ENCODE results near the gene TMEM91. TPM values are rescaled to one million over a fixed set of nuclear protein-coding genes. Genes with fewer than 3 reads are reported as not detected.
A peak's percentile ranks its signal among the peaks of the same experiment; 100 is the strongest.

Gene TMEM91
- total and polyA plus RNA-seq, 5 donors from 2014 or later: 2.0 to 12.4 (median 4.5) TPM

DNA sequence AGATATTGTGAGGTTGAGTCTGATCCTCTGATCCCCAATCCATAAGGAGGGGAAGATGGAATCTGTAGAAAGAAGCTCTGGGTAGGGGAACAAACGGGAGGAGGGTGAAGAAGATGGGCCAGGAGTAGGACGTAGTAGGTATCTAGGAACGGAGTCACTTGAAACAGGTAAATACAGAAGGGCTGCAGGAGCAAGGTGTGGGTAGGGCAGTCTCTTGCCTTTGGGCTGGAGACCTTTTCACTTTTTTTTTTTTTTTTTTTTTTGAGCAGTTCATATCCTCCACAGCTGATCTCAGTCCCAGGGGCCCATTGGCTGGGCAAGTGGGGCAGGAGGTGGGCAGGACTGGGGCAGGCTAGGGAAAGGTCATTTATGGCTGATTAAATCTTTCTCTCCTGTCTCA is 22.8 kb downstream of the TMEM91 start:
- Mint-ChIP-seq H3K27ac (peak overlapping the region in 2 of 3 donors; percentile 46 to 99), H3K9me3 (no peaks in the 10 kb centered on the region), H3K4me1 (peaks cover 25 to 59% (median 37%) of the 10 kb centered on the region in 4 donors), H3K36me3 (peaks cover 14% of the 10 kb centered on the region), H3K4me3 (peak overlapping the region; percentile 79 to 98 (median 96)), H3K27me3 (no peaks in the 10 kb centered on the region)
- ATAC-seq (ENCODE audit: low read depth in 2 of 2): no peak
- Histone ChIP-seq H3K9me3 (ENCODE audit: control insufficient read depth in 2 of 2, low read length in 2 of 2) (no peaks in the 10 kb centered on the region), H3K27ac (ENCODE audit: insufficient read depth, low read length, poor library complexity, severe bottlenecking) (no peak overlapping the region), H3K27me3 (ENCODE audit: control insufficient read depth, insufficient read depth, low read length) (no peaks in the 10 kb centered on the region), H3K4me3 (ENCODE audit: low read depth, low read length) (peak overlapping the region; percentile 100), H3K36me3 (ENCODE audit: control insufficient read depth, insufficient read depth, low read length) (no peaks in the 10 kb centered on the region), H3K4me1 (ENCODE audit: control insufficient read depth, insufficient read depth, low read length, poor library complexity, severe bottlenecking) (peaks cover 31% of the 10 kb centered on the region)
- no peak for DNase-seq

DNA sequence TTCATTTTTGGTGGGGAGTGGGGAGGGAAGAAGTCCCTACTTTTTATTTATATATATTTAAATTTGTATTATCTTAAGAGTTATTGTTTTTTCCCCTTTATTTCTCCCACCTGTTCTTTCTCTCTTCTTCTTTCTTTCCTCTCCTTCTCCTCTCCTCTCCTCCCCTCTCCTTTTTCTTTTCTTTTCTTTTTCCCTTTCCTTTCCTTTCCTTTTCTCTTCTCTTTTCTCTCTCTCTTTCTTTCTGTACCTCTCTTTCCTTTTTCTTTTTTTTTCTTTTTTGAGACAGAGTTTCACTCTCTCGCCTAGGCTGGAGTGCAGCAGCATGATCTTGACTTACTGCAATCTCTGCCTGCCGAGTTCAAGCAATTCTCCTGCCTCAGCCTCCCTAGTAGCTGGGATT is 23.2 kb downstream of the TMEM91 start:
- Mint-ChIP-seq H3K4me1 (peaks cover 25 to 59% (median 37%) of the 10 kb centered on the region in 4 donors), H3K9me3 (no peaks in the 10 kb centered on the region), H3K4me3 (peak overlapping the region in 3 of 4 donors; percentile 95 to 98 (median 96)), H3K27me3 (no peaks in the 10 kb centered on the region), H3K27ac (peak overlapping the region in 2 of 3 donors; percentile 31 to 88), H3K36me3 (peaks cover 14% of the 10 kb centered on the region)
- DNase-seq (no peak), ATAC-seq (ENCODE audit: low read depth in 2 of 2) (no peak)
- Histone ChIP-seq H3K9me3 (ENCODE audit: control insufficient read depth in 2 of 2, low read length in 2 of 2) (no peaks in the 10 kb centered on the region), H3K27me3 (ENCODE audit: control insufficient read depth, insufficient read depth, low read length) (no peaks in the 10 kb centered on the region), H3K27ac (ENCODE audit: insufficient read depth, low read length, poor library complexity, severe bottlenecking) (no peak overlapping the region), H3K36me3 (ENCODE audit: control insufficient read depth, insufficient read depth, low read length) (no peaks in the 10 kb centered on the region), H3K4me3 (ENCODE audit: low read depth, low read length) (no peak overlapping the region), H3K4me1 (ENCODE audit: control insufficient read depth, insufficient read depth, low read length, poor library complexity, severe bottlenecking) (peaks cover 31% of the 10 kb centered on the region)

DNA sequence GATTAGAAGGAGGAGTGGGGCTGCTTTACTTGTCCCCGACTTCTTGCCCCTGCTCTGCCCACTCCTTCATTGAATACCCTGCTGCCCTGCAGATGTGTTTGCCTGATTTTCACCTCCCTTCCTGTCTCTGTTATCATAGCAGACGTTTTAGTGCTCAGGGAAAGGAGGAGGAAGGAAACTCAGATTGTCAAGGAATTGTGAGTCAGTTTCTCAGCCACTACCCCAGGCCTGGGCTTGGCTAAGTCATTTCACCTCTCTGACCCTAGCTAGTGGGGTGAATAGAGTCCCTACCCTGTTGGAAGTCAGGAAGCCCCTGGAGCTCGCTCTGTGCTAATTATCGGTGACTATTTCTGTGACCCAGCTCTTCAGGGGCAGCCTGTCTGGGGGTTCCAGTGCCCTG is 25.1 kb downstream of the TMEM91 start:
- ATAC-seq (ENCODE audit: low read depth in 2 of 2) (no peak), DNase-seq (no peak)
- H3K27ac ChIP-seq (ENCODE audit: insufficient read depth, low read length, poor library complexity, severe bottlenecking): no peak overlapping the region
- H3K36me3 Mint-ChIP-seq: peaks cover 7% of the 10 kb centered on the region
- peaks cover 19 to 44% (median 29%) of the 10 kb centered on the region in 4 donors for H3K4me1 Mint-ChIP-seq
- no peaks in the 10 kb centered on the region for H3K36me3 ChIP-seq (ENCODE audit: control insufficient read depth, insufficient read depth, low read length)
- H3K9me3 ChIP-seq (ENCODE audit: control insufficient read depth in 2 of 2, low read length in 2 of 2): no peaks in the 10 kb centered on the region
- no peaks in the 10 kb centered on the region for H3K9me3 Mint-ChIP-seq
- H3K27me3 Mint-ChIP-seq: no peaks in the 10 kb centered on the region
- H3K4me3 ChIP-seq (ENCODE audit: low read depth, low read length): no peak overlapping the region
- H3K4me1 ChIP-seq (ENCODE audit: control insufficient read depth, insufficient read depth, low read length, poor library complexity, severe bottlenecking): peaks cover 19% of the 10 kb centered on the region
- no peaks in the 10 kb centered on the region for H3K27me3 ChIP-seq (ENCODE audit: control insufficient read depth, insufficient read depth, low read length)
- peak overlapping the region in 1 of 3 donors; percentile 71 for H3K27ac Mint-ChIP-seq
- H3K4me3 Mint-ChIP-seq: peak overlapping the region in 1 of 4 donors; percentile 84

DNA sequence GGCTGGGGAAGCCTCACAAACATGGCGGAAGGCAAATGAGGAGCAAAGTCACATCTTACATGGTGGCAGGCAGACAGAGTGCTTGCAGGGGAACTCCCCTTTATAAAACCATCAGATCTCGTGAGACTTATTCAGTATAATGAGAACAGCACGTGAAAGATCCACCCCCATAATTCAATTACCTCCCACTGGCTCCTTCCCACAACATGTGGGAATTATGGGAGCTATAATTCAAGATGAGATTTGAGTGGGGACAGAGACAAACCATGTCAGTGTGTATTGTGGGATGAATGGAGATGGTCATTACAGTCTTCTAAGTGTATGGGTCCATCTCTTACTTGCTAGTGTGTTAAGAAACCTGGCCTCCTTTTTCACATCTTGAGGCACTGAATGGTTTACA is 25.7 kb downstream of the TMEM91 start:
- no peak overlapping the region for H3K27ac ChIP-seq (ENCODE audit: insufficient read depth, low read length, poor library complexity, severe bottlenecking)
- Mint-ChIP-seq H3K27me3 (no peaks in the 10 kb centered on the region), H3K27ac (no peak overlapping the region), H3K9me3 (no peaks in the 10 kb centered on the region), H3K4me1 (peaks cover 21 to 40% (median 28%) of the 10 kb centered on the region in 4 donors), H3K4me3 (peak overlapping the region in 1 of 4 donors; percentile 43), H3K36me3 (peaks cover 9% of the 10 kb centered on the region)
- no peak overlapping the region for H3K4me3 ChIP-seq (ENCODE audit: low read depth, low read length)
- peaks cover 15% of the 10 kb centered on the region for H3K4me1 ChIP-seq (ENCODE audit: control insufficient read depth, insufficient read depth, low read length, poor library complexity, severe bottlenecking)
- ATAC-seq (ENCODE audit: low read depth in 2 of 2) (no peak), DNase-seq (no peak)
- H3K27me3 ChIP-seq (ENCODE audit: control insufficient read depth, insufficient read depth, low read length): no peaks in the 10 kb centered on the region
- no peaks in the 10 kb centered on the region for H3K36me3 ChIP-seq (ENCODE audit: control insufficient read depth, insufficient read depth, low read length)
- no peaks in the 10 kb centered on the region for H3K9me3 ChIP-seq (ENCODE audit: control insufficient read depth in 2 of 2, low read length in 2 of 2)

DNA sequence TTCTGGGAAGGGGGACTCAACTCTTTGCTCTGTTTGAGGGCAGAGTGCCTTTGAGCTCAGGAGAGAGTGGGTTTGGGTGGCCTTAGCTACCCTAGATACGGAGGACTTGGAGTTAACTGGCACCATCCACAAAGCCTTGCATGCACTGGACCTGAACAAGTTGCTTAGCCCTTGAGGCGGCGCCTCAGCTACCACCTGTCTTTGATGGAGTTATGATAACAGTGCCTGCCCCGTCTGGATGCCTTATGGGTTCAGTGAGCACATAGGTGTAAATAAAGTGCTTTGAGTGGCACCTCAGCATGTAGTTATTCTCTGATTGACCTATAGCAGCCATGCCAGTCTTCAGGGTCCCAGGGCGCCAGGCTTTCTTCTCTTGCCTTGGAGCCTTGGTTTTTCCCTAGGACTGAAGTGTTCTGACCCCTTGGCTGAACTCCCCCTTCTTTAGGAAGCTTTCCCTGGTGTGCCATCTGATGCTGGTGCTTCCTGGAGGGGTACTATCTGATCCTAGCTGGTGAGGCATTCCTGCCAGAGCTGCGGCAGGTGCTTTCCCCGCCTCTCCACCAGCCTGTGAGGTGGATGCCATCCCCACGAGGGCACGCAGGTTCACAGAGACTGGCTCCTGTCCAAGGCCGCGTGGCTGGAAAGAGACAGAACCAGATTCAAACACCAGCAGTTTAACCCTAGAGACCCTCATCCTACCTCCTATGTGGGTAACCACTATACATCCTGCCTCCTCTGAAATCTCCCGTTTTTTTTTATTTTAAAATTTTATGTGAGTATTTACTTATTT is 27.0 kb downstream of the TMEM91 start:
- no peak overlapping the region for H3K27ac Mint-ChIP-seq
- peaks cover 10 to 31% (median 20%) of the 10 kb centered on the region in 4 donors for H3K4me1 Mint-ChIP-seq
- no peak overlapping the region for H3K27ac ChIP-seq (ENCODE audit: insufficient read depth, low read length, poor library complexity, severe bottlenecking)

DNA sequence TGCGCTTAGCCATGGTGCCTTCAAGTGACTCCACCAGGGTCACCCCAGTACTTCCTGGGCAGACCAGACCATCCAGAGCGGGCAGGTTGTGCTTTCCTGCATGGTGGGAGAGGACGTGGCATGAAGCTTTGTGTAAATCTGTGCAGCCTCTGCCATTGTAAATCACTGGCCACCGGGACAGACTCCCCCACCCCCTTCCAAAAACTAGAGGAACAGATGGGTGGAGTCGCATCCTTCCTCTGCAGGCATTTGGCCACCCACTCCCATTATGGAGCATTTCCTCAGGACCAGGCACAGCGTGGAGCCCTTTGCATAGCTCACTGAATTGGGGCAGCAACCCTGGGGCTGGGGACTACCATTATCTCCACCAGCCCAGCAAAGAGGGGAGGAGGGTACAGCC is 29.4 kb downstream of the TMEM91 start:
- H3K27me3 ChIP-seq (ENCODE audit: control insufficient read depth, insufficient read depth, low read length): no peaks in the 10 kb centered on the region
- Mint-ChIP-seq H3K4me3 (no peak overlapping the region), H3K27ac (no peak overlapping the region), H3K36me3 (peaks cover 15% of the 10 kb centered on the region), H3K9me3 (no peaks in the 10 kb centered on the region), H3K4me1 (peaks cover 5 to 26% (median 16%) of the 10 kb centered on the region in 4 donors), H3K27me3 (no peaks in the 10 kb centered on the region)
- no peaks in the 10 kb centered on the region for H3K4me1 ChIP-seq (ENCODE audit: control insufficient read depth, insufficient read depth, low read length, poor library complexity, severe bottlenecking)
- DNase-seq (no peak), ATAC-seq (ENCODE audit: low read depth in 2 of 2) (no peak)
- H3K9me3 ChIP-seq (ENCODE audit: control insufficient read depth in 2 of 2, low read length in 2 of 2): no peaks in the 10 kb centered on the region
- H3K4me3 ChIP-seq (ENCODE audit: low read depth, low read length): no peak overlapping the region
- no peak overlapping the region for H3K27ac ChIP-seq (ENCODE audit: insufficient read depth, low read length, poor library complexity, severe bottlenecking)
- no peaks in the 10 kb centered on the region for H3K36me3 ChIP-seq (ENCODE audit: control insufficient read depth, insufficient read depth, low read length)

More for the DNA sequence above, 27.0 kb downstream of the TMEM91 start:
- no peaks in the 10 kb centered on the region for H3K27me3 ChIP-seq (ENCODE audit: control insufficient read depth, insufficient read depth, low read length)
- H3K4me1 ChIP-seq (ENCODE audit: control insufficient read depth, insufficient read depth, low read length, poor library complexity, severe bottlenecking): peaks cover 9% of the 10 kb centered on the region
- H3K9me3 ChIP-seq (ENCODE audit: control insufficient read depth in 2 of 2, low read length in 2 of 2): no peaks in the 10 kb centered on the region
- H3K4me3 ChIP-seq (ENCODE audit: low read depth, low read length): no peak overlapping the region
- ATAC-seq (ENCODE audit: low read depth in 2 of 2): no peak
- H3K9me3 Mint-ChIP-seq: no peaks in the 10 kb centered on the region
- H3K4me3 Mint-ChIP-seq: peak overlapping the region in 1 of 4 donors; percentile 35
- no peaks in the 10 kb centered on the region for H3K36me3 ChIP-seq (ENCODE audit: control insufficient read depth, insufficient read depth, low read length)
- no peak for DNase-seq
- H3K27me3 Mint-ChIP-seq: no peaks in the 10 kb centered on the region
- H3K36me3 Mint-ChIP-seq: peaks cover 15% of the 10 kb centered on the region

DNA sequence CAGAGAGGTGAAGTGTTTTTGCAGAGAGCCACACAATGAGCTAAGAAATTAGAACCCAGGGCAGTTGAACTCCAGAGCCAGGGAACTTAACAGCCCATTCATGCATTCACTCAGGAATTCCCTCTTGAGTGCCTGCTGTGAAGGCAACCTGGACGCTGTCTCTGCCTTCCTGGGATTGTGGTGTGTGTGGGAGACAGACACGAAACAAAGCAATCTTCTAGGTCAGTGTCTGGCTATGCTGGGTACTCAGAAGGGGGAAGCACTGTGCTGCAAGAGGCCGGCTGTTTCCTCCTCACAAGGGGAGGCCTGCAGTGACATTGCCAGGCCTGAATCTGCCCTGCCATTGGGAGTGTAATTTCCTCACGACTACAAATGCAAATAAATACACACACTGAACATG is 30.9 kb downstream of the TMEM91 start:
- H3K36me3 ChIP-seq (ENCODE audit: control insufficient read depth, insufficient read depth, low read length): peaks cover 11% of the 10 kb centered on the region
- H3K27ac Mint-ChIP-seq: peak overlapping the region in 1 of 3 donors; percentile 3

DNA sequence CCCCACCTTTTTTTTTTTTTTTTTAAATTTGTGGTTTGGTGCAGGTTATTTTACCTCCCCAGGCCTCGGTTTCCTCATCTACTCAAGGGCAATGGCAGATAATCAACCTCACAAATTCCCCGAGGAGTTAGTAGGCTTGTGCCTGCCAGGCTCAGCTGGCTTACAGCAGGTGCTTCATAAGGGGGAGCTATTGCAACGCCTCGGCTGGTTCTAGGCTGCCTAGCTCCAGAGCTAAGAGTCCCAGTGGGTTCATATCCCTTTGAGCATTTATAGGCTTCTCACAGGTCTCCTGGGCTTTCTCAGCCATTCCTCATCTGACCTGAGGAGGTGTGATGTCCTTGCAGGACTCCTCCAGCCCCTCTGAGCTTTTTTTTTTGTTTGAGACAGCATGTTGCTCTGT is 31.9 kb downstream of the TMEM91 start:
- H3K27ac Mint-ChIP-seq: no peak overlapping the region
- Histone ChIP-seq H3K36me3 (ENCODE audit: control insufficient read depth, insufficient read depth, low read length) (peaks cover 13% of the 10 kb centered on the region), H3K27me3 (ENCODE audit: control insufficient read depth, insufficient read depth, low read length) (no peaks in the 10 kb centered on the region), H3K4me3 (ENCODE audit: low read depth, low read length) (no peak overlapping the region), H3K27ac (ENCODE audit: insufficient read depth, low read length, poor library complexity, severe bottlenecking) (no peak overlapping the region), H3K9me3 (ENCODE audit: control insufficient read depth in 2 of 2, low read length in 2 of 2) (no peaks in the 10 kb centered on the region), H3K4me1 (ENCODE audit: control insufficient read depth, insufficient read depth, low read length, poor library complexity, severe bottlenecking) (no peaks in the 10 kb centered on the region)
- H3K27me3 Mint-ChIP-seq: no peaks in the 10 kb centered on the region
- DNase-seq (no peak), ATAC-seq (ENCODE audit: low read depth in 2 of 2) (no peak)
- H3K9me3 Mint-ChIP-seq: no peaks in the 10 kb centered on the region
- no peak overlapping the region for H3K4me3 Mint-ChIP-seq
- peaks cover 12% of the 10 kb centered on the region for H3K36me3 Mint-ChIP-seq
- peaks cover 5 to 16% (median 9%) of the 10 kb centered on the region in 4 donors for H3K4me1 Mint-ChIP-seq

More for the DNA sequence above, 30.9 kb downstream of the TMEM91 start:
- DNase-seq (no peak), ATAC-seq (ENCODE audit: low read depth in 2 of 2) (no peak)
- H3K4me1 Mint-ChIP-seq: peaks cover 5 to 16% (median 9%) of the 10 kb centered on the region in 4 donors
- Histone ChIP-seq H3K4me1 (ENCODE audit: control insufficient read depth, insufficient read depth, low read length, poor library complexity, severe bottlenecking) (no peaks in the 10 kb centered on the region), H3K27ac (ENCODE audit: insufficient read depth, low read length, poor library complexity, severe bottlenecking) (no peak overlapping the region), H3K4me3 (ENCODE audit: low read depth, low read length) (no peak overlapping the region), H3K9me3 (ENCODE audit: control insufficient read depth in 2 of 2, low read length in 2 of 2) (no peaks in the 10 kb centered on the region), H3K27me3 (ENCODE audit: control insufficient read depth, insufficient read depth, low read length) (no peaks in the 10 kb centered on the region)
- no peaks in the 10 kb centered on the region for H3K9me3 Mint-ChIP-seq
- peaks cover 12% of the 10 kb centered on the region for H3K36me3 Mint-ChIP-seq
- H3K27me3 Mint-ChIP-seq: no peaks in the 10 kb centered on the region
- H3K4me3 Mint-ChIP-seq: peak overlapping the region in 1 of 4 donors; percentile 62
